Measurements from ENCODE around the gene MAP4K3.
A peak's percentile ranks its signal among the peaks of the same experiment; 100 is the strongest.
"Not testable (repeated sequence)": the region's sequence is repeated elsewhere in the genome, so short reads cannot be mapped to it uniquely, and the experiment has no call there.

Gene MAP4K3

GRCh38 chr2:39408351-39409136, 28.5 kb downstream of the MAP4K3 start:
- no peak for DNase-seq (ENCODE audit: low read depth)

- DNase-seq (ENCODE audit: low read depth) = no peak
Measured at GRCh38 chr2:39407516-39408296, 29.4 kb downstream of the MAP4K3 start.

GRCh38 chr2:39405364-39405763, 31.7 kb downstream of the MAP4K3 start:
- DNase-seq (ENCODE audit: low read depth) = no peak

- no peak for DNase-seq (ENCODE audit: low read depth)
Measured at GRCh38 chr2:39403311-39403710, 33.8 kb downstream of the MAP4K3 start.

- no peak for DNase-seq (ENCODE audit: low read depth)
Measured at GRCh38 chr2:39401319-39401718, 35.8 kb downstream of the MAP4K3 start.

- DNase-seq (ENCODE audit: low read depth) = no peak
Measured at GRCh38 chr2:39399570-39399969, 37.5 kb downstream of the MAP4K3 start.

- DNase-seq (ENCODE audit: low read depth) = no peak
Measured at GRCh38 chr2:39395313-39395712, 41.8 kb downstream of the MAP4K3 start.

GRCh38 chr2:39394516-39394961, 42.5 kb downstream of the MAP4K3 start:
- DNase-seq (ENCODE audit: low read depth) = no peak

GRCh38 chr2:39392672-39393071, 44.4 kb downstream of the MAP4K3 start:
- DNase-seq (ENCODE audit: low read depth) = no peak

- DNase-seq (ENCODE audit: low read depth) = no peak
Measured at GRCh38 chr2:39390216-39390615, 46.9 kb downstream of the MAP4K3 start.

- DNase-seq (ENCODE audit: low read depth) = no peak
Measured at GRCh38 chr2:39386064-39386463, 51.0 kb downstream of the MAP4K3 start.

- no peak for DNase-seq (ENCODE audit: low read depth)
Measured at GRCh38 chr2:39385172-39385571, 51.9 kb downstream of the MAP4K3 start.

GRCh38 chr2:39384071-39384470, 53.0 kb downstream of the MAP4K3 start:
- not testable (repeated sequence) for DNase-seq (ENCODE audit: low read depth)

GRCh38 chr2:39383146-39383545, 53.9 kb downstream of the MAP4K3 start:
- DNase-seq (ENCODE audit: low read depth) = no peak

- no peak for DNase-seq (ENCODE audit: low read depth)
Measured at GRCh38 chr2:39381653-39382052, 55.4 kb downstream of the MAP4K3 start.

GRCh38 chr2:39380525-39381150, 56.4 kb downstream of the MAP4K3 start:
- no peak for DNase-seq (ENCODE audit: low read depth)

GRCh38 chr2:39379643-39380524, 57.2 kb downstream of the MAP4K3 start:
- DNase-seq (ENCODE audit: low read depth) = peak; percentile 35

- no peak for DNase-seq (ENCODE audit: low read depth)
Measured at GRCh38 chr2:39378968-39379367, 58.1 kb downstream of the MAP4K3 start.

- no peak for DNase-seq (ENCODE audit: low read depth)
Measured at GRCh38 chr2:39377226-39377939, 59.7 kb downstream of the MAP4K3 start.

- no peak for DNase-seq (ENCODE audit: low read depth)
Measured at GRCh38 chr2:39375917-39376316, 61.2 kb downstream of the MAP4K3 start.

- DNase-seq (ENCODE audit: low read depth) = no peak
Measured at GRCh38 chr2:39373181-39373802, 63.8 kb downstream of the MAP4K3 start.
